K562 (cell line): ENCODE results near the gene RCC1. TPM values are rescaled to one million over a fixed set of nuclear protein-coding genes. Genes with fewer than 3 reads are reported as not detected.
A peak's percentile ranks its signal among the peaks of the same experiment; 100 is the strongest.

Experiments
- ELF4 ChIP-seq: fragments of 450-650 bp; formaldehyde crosslinking; IDR thresholded peaks from 2 replicates; pipeline ENCODE4 v1.4.0; 2022; ENCODE audit warnings: missing genetic modification characterization
- ELK3 ChIP-seq: fragments of 450-650 bp; formaldehyde crosslinking; IDR thresholded peaks from 2 replicates; pipeline ENCODE4 v1.4.0; 2020; ENCODE audit warnings: mild to moderate bottlenecking
- FOXK1 ChIP-seq: sonication (generic); formaldehyde crosslinking; IDR thresholded peaks from 2 replicates; pipeline ENCODE4 v1.8.0; 2022; ENCODE audit warnings: missing genetic modification reagents, mild to moderate bottlenecking, borderline replicate concordance
- FUS ChIP-seq: fragments of 200-400 bp; formaldehyde crosslinking; optimal IDR thresholded peaks from 2 replicates; pipeline ENCODE3; 2017; ENCODE audit warnings: low read depth, low read length
- ILK ChIP-seq: fragments of 450-650 bp; IDR thresholded peaks from 2 replicates; pipeline ENCODE4 v1.6.1; 2016; ENCODE audit warnings: missing genetic modification characterization, low read depth, mild to moderate bottlenecking, missing compliant biosample characterization, moderate library complexity, borderline replicate concordance
- NRF1 ChIP-seq, 2 experiments: fragments of 450-650 bp; IDR thresholded peaks in 1 of 2; conservative IDR thresholded peaks in 1 of 2; 2 replicates each; pipeline ENCODE4 v1.6.1; 2014; ENCODE audit warnings: mild to moderate bottlenecking in 2 of 2
- PBX2 ChIP-seq, 2 experiments: IDR thresholded peaks in 1 of 2; conservative IDR thresholded peaks in 1 of 2; 2 replicates each; pipeline ENCODE4 v1.6.1; 2016; ENCODE audit warnings: low read depth in 2 of 2, mild to moderate bottlenecking in 1 of 2, missing compliant biosample characterization in 1 of 2, missing genetic modification characterization in 1 of 2, moderate library complexity in 1 of 2
- PML ChIP-seq: IDR thresholded peaks from 2 replicates; pipeline ENCODE4 v1.6.1; 2012; ENCODE audit warnings: low read length, inconsistent platforms
- RBM25 ChIP-seq: fragments of 200-400 bp; formaldehyde crosslinking; IDR thresholded peaks from 2 replicates; pipeline ENCODE4 v1.6.1; 2018; ENCODE audit warnings: low read length, low read depth, moderate library complexity; ENCODE audit not compliant: severe bottlenecking
- RFX7 ChIP-seq: fragments of 250-450 bp; sonication (Bioruptor Pico); IDR thresholded peaks from 2 replicates; pipeline ENCODE4 v1.5.1; 2021; ENCODE audit warnings: mild to moderate bottlenecking
- SMC3 ChIP-seq: conservative IDR thresholded peaks from 2 replicates; pipeline ENCODE4 v1.6.1; 2011; ENCODE audit warnings: low read depth, low read length, improper control_type of control experiment; ENCODE audit not compliant: insufficient read depth
- SRSF7 ChIP-seq: fragments of 200-400 bp; formaldehyde crosslinking; optimal IDR thresholded peaks from 2 replicates; pipeline ENCODE3; 2017; ENCODE audit warnings: mild to moderate bottlenecking, low read depth, low read length
- ZFP1 ChIP-seq: fragments of 450-650 bp; formaldehyde crosslinking; IDR thresholded peaks from 2 replicates; pipeline ENCODE4 v1.4.0; 2020; ENCODE audit warnings: mild to moderate bottlenecking, mixed read lengths
- ZNF41 ChIP-seq: fragments of 250-450 bp; sonication (Bioruptor Pico); conservative IDR thresholded peaks from 2 replicates; pipeline ENCODE4 v1.4.0; 2020; ENCODE audit warnings: mild to moderate bottlenecking
- polyA plus RNA-seq, 8 experiments: library from polyadenylated mRNA; depleted of rRNA in 4 of 8; stranded (reverse) in 5 of 8; unstranded in 3 of 8; fragments of >200 nt; fragmentation: Nextera tagmentation in 2 of 8; fragmentation: Illumina TruSeq in 1 of 8; extraction: Ambion mirVana in 2 of 8; extraction: Trizol in 1 of 8; gene quantifications; 2 replicates each; pipeline versions ENCODE4 v1.2.1 to v1.2.3, GENCODE V29; 2011 to 2014; ENCODE audit warnings: inconsistent platforms in 1 of 8, missing spikeins in 1 of 8
- total RNA-seq, 7 experiments: library from RNA; depleted of rRNA in 6 of 7; stranded (reverse); fragments of >200 nt in 6 of 7; fragmentation: Illumina TruSeq in 2 of 7; extraction: Trizol in 2 of 7; gene quantifications; 2 replicates each; pipeline versions ENCODE4 v1.2.1 to v1.2.3, GENCODE V29; 2011 to 2021; ENCODE audit warnings: low replicate concordance in 1 of 7
- TF ChIP-seq, protein P1 (sequence below): IDR thresholded peaks from 3 replicates; pipeline ENCODE4 v1.6.1; 2011; ENCODE audit warnings: borderline replicate concordance, mild to moderate bottlenecking, moderate library complexity; ENCODE audit not compliant: insufficient read length; ENCODE audit errors: extremely low read depth
- TF ChIP-seq, protein P2 (sequence below), 2 experiments: fragments of 450-650 bp; IDR thresholded peaks; 2 replicates each; pipeline ENCODE4 v1.6.1; 2016
- TF ChIP-seq, protein P3 (sequence below): sonication (generic); formaldehyde crosslinking; IDR thresholded peaks from 2 replicates; pipeline ENCODE4 v1.8.1; 2023; ENCODE audit warnings: mild to moderate bottlenecking, missing genetic modification reagents

RCC1 gene
- total and polyA plus RNA-seq, 9 of the 15 experiments (the other 6 are each of a cell fraction or from before 2014, with no cell fraction given), result 16.4 to 202 (median 107) TPM

GRCh38 chr1:28510273-28510969, 4.6 kb downstream of the RCC1 start (continued):
- TF ChIP-seq PBX2 (CRISPR knock-in tag; IDR thresholded peaks at IDR 0.05; ENCODE audit: low read depth), result no peak
- no peak for TF ChIP-seq PBX2 (tag; conservative IDR thresholded peaks at IDR 0.05; ENCODE audit: low read depth)
- TF ChIP-seq SRSF7, result no peak
- TF ChIP-seq, protein P1, sequence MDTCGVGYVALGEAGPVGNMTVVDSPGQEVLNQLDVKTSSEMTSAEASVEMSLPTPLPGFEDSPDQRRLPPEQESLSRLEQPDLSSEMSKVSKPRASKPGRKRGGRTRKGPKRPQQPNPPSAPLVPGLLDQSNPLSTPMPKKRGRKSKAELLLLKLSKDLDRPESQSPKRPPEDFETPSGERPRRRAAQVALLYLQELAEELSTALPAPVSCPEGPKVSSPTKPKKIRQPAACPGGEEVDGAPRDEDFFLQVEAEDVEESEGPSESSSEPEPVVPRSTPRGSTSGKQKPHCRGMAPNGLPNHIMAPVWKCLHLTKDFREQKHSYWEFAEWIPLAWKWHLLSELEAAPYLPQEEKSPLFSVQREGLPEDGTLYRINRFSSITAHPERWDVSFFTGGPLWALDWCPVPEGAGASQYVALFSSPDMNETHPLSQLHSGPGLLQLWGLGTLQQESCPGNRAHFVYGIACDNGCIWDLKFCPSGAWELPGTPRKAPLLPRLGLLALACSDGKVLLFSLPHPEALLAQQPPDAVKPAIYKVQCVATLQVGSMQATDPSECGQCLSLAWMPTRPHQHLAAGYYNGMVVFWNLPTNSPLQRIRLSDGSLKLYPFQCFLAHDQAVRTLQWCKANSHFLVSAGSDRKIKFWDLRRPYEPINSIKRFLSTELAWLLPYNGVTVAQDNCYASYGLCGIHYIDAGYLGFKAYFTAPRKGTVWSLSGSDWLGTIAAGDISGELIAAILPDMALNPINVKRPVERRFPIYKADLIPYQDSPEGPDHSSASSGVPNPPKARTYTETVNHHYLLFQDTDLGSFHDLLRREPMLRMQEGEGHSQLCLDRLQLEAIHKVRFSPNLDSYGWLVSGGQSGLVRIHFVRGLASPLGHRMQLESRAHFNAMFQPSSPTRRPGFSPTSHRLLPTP, result no peak
- peak; percentile 31; the same call in 1 of the 2 replicates for TF ChIP-seq SMC3
- TF ChIP-seq, protein P2, sequence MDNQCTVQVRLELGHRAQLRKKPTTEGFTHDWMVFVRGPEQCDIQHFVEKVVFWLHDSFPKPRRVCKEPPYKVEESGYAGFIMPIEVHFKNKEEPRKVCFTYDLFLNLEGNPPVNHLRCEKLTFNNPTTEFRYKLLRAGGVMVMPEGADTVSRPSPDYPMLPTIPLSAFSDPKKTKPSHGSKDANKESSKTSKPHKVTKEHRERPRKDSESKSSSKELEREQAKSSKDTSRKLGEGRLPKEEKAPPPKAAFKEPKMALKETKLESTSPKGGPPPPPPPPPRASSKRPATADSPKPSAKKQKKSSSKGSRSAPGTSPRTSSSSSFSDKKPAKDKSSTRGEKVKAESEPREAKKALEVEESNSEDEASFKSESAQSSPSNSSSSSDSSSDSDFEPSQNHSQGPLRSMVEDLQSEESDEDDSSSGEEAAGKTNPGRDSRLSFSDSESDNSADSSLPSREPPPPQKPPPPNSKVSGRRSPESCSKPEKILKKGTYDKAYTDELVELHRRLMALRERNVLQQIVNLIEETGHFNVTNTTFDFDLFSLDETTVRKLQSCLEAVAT (IDR thresholded peaks at IDR 0.05), result 0 out of 4 replicates have a peak, but pooled peaks have one; percentile 3 to 6
- TF ChIP-seq PML, result peak; percentile 85
- TF ChIP-seq ZNF41 (CRISPR knock-in tag), result peak; percentile 86
- peak; percentile 91; the same call in 1 of the 2 replicates for TF ChIP-seq RFX7 (CRISPR knock-in tag)
- no peak for TF ChIP-seq RBM25
- TF ChIP-seq, protein P3, sequence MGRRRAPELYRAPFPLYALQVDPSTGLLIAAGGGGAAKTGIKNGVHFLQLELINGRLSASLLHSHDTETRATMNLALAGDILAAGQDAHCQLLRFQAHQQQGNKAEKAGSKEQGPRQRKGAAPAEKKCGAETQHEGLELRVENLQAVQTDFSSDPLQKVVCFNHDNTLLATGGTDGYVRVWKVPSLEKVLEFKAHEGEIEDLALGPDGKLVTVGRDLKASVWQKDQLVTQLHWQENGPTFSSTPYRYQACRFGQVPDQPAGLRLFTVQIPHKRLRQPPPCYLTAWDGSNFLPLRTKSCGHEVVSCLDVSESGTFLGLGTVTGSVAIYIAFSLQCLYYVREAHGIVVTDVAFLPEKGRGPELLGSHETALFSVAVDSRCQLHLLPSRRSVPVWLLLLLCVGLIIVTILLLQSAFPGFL (CRISPR knock-in tag), result peak; percentile 19
- no peak; the same call in 1 of the 2 replicates for TF ChIP-seq FOXK1 (CRISPR knock-in tag)
- peak; percentile 86 for TF ChIP-seq ELK3
- TF ChIP-seq FUS, result peak; percentile 89
- TF ChIP-seq ILK (tag), result no peak
- TF ChIP-seq ELF4 (CRISPR knock-in tag), result peak; percentile 64; the same call in 1 of the 2 replicates
- TF ChIP-seq ZFP1, result peak; percentile 21; the same call in 1 of the 2 replicates
- TF ChIP-seq NRF1 (conservative IDR thresholded peaks at IDR 0.05 in 1 of 2, IDR thresholded peaks at IDR 0.05 in 1 of 2), result no peak
